Measurements from ENCODE around the gene POLR3B. TPM values are rescaled to one million over a fixed set of nuclear protein-coding genes. Genes with fewer than 3 reads are reported as not detected.

Gene POLR3B
- total and polyA plus RNA-seq, 2 of the 13 experiments (the other 11 are each of a cell fraction or from before 2014, with no cell fraction given) = 4.8 to 13.1 TPM

- 100% methylated on average over 1 of the region's 1 CpG for WGBS (ENCODE audit: low lambda C conversion rate)
Observed at GRCh38 chr12:106412563-106412962, 55.0 kb downstream of the POLR3B start.

GRCh38 chr12:106415134-106415533 lies 57.6 kb downstream of the POLR3B start:
- DNase-seq (ENCODE audit: low spot score) (no peak), FAIRE-seq (no peak), ATAC-seq (no peak)
- TF ChIP-seq NFE2L2 (IDR thresholded peaks at IDR 0.05; ENCODE audit: low read length) (no peak), ELF4 (CRISPR knock-in tag; IDR thresholded peaks at IDR 0.05; ENCODE audit: borderline replicate concordance) (no peak), NR1H2 (CRISPR knock-in tag; IDR thresholded peaks at IDR 0.05; ENCODE audit: borderline replicate concordance, low read depth) (no peak), ZNF839 (CRISPR knock-in tag; IDR thresholded peaks at IDR 0.05; ENCODE audit: borderline replicate concordance) (no peak)
- in situ Hi-C loops (cut with HindIII; ENCODE audit: extremely low pct_ligation_motif_present, low pct_unique_long_range_greater_than_20kb) = no loop called here
- CTCF ChIA-PET (ENCODE audit: low intra/inter-chr PET ratio, low total read pairs) = no interaction called here
- H3K9ac ChIP-seq (ENCODE audit: insufficient read depth, low read depth, low read length) = no peak overlapping the region
- no peaks in the 10 kb centered on the region for H4K20me1 ChIP-seq (ENCODE audit: insufficient read depth, low read length)
- H2AFZ ChIP-seq (ENCODE audit: low read length) = no peak overlapping the region
- H3K27me3 ChIP-seq (ENCODE audit: control insufficient read depth in 1 of 2, insufficient read depth in 2 of 2, low read length in 2 of 2) = no peaks in the 10 kb centered on the region
- H3K4me3 ChIP-seq (replicated peaks in 1 of 3; ENCODE audit: insufficient read depth in 1 of 3, low read depth in 2 of 3, low read length in 3 of 3) = no peak overlapping the region
- POLR2A ChIA-PET = no interaction called here
- H3K79me2 ChIP-seq (ENCODE audit: insufficient read depth, low read length) = no peaks in the 10 kb centered on the region
- no peaks in the 10 kb centered on the region for H3K9me3 ChIP-seq (ENCODE audit: low read length)
- peaks cover 21% of the 10 kb centered on the region for H3K4me1 ChIP-seq (ENCODE audit: insufficient read depth, low read length)
- no TSS peak for BruUV-seq (replicated peaks)
- peaks cover 1 to 13% of the 10 kb centered on the region in 2 experiments; a peak in 3 of 5 replicates for H3K36me3 ChIP-seq (replicated peaks in 1 of 2; ENCODE audit: control insufficient read depth in 1 of 2, insufficient read depth in 2 of 2, low read length in 2 of 2)
- H3K4me2 ChIP-seq (ENCODE audit: low read depth, low read length) = no peak overlapping the region
- H3K27ac ChIP-seq (ENCODE audit: extremely low read length, insufficient read depth, low read length) = no peak overlapping the region
- intact Hi-C loops (cut with micrococcal nuclease; ENCODE audit: unreplicated experiment) = no loop called here

More at GRCh38 chr12:106412563-106412962, 55.0 kb downstream of the POLR3B start:
- H2AFZ ChIP-seq (ENCODE audit: low read length) = no peak overlapping the region
- H3K9me3 ChIP-seq (ENCODE audit: low read length) = no peaks in the 10 kb centered on the region
- H3K9ac ChIP-seq (ENCODE audit: insufficient read depth, low read depth, low read length) = no peak overlapping the region
- H4K20me1 ChIP-seq (ENCODE audit: insufficient read depth, low read length) = no peaks in the 10 kb centered on the region
- no peak overlapping the region for H3K4me2 ChIP-seq (ENCODE audit: low read depth, low read length)
- H3K4me3 ChIP-seq (replicated peaks in 1 of 3; ENCODE audit: insufficient read depth in 1 of 3, low read depth in 2 of 3, low read length in 3 of 3) = no peak overlapping the region
- intact Hi-C loops (cut with micrococcal nuclease; ENCODE audit: unreplicated experiment) (no loop called here), in situ Hi-C loops (cut with HindIII; ENCODE audit: extremely low pct_ligation_motif_present, low pct_unique_long_range_greater_than_20kb) (no loop called here)
- H3K36me3 ChIP-seq (replicated peaks in 1 of 2; ENCODE audit: control insufficient read depth in 1 of 2, insufficient read depth in 2 of 2, low read length in 2 of 2) = peaks cover 0 to 13% of the 10 kb centered on the region in 2 experiments; a peak in 2 of 5 replicates
- DNase-seq (ENCODE audit: low spot score) = no peak
- no peak for TF ChIP-seq ZBTB1 (CRISPR knock-in tag; IDR thresholded peaks at IDR 0.05; ENCODE audit: borderline replicate concordance)
- no peak for TF ChIP-seq JUNB (CRISPR knock-in tag; IDR thresholded peaks at IDR 0.05; ENCODE audit: borderline replicate concordance)
- no peak for TF ChIP-seq GATA4 (IDR thresholded peaks at IDR 0.05; ENCODE audit: borderline replicate concordance, low read depth)
- no peak for TF ChIP-seq HOXD1 (CRISPR knock-in tag; IDR thresholded peaks at IDR 0.05)
- ChIA-PET POLR2A (no interaction called here), CTCF (ENCODE audit: low intra/inter-chr PET ratio, low total read pairs) (no interaction called here)
- H3K79me2 ChIP-seq (ENCODE audit: insufficient read depth, low read length) = no peaks in the 10 kb centered on the region
- FAIRE-seq = no peak
- H3K4me1 ChIP-seq (ENCODE audit: insufficient read depth, low read length) = no peaks in the 10 kb centered on the region
- BruUV-seq (replicated peaks) = no TSS peak
- H3K27me3 ChIP-seq (ENCODE audit: control insufficient read depth in 1 of 2, insufficient read depth in 2 of 2, low read length in 2 of 2) = no peaks in the 10 kb centered on the region
- H3K27ac ChIP-seq (ENCODE audit: extremely low read length, insufficient read depth, low read length) = no peak overlapping the region
- no peak for ATAC-seq
